Measurements from ENCODE around the gene TNRC6C. TPM values are rescaled to one million over a fixed set of nuclear protein-coding genes. Genes with fewer than 3 reads are reported as not detected.
"Not testable (repeated sequence)": the region's sequence is repeated elsewhere in the genome, so short reads cannot be mapped to it uniquely, and the experiment has no call there.

The TNRC6C gene
- total and polyA plus RNA-seq, 7 donors, result 1.2 to 22.4 (median 11.4) TPM

GRCh38 chr17:78064708-78065107 lies 106.2 kb downstream of the TNRC6C start:
- ATAC-seq, result no peak
- no peak for TF ChIP-seq CTCF (IDR thresholded peaks at IDR 0.05)

GRCh38 chr17:78066976-78067375 lies 108.5 kb downstream of the TNRC6C start:
- 97% methylated on average over 4 of the region's 4 CpGs for WGBS, 3 donors

More at GRCh38 chr17:78064708-78065107, 106.2 kb downstream of the TNRC6C start:
- intact Hi-C loops (cut with DNase I), result no loop called here
- WGBS, 3 donors, result 90 to 97% (median 90%) methylated on average over 4 of the region's 4 CpGs
- Histone ChIP-seq H3K9me3 (no peaks in the 10 kb centered on the region), H3K36me3 (ENCODE audit: insufficient read depth in 1 of 2, low read depth in 1 of 2) (peaks cover 0 to 52% of the 10 kb centered on the region in 2 donors), H3K27ac (no peak overlapping the region), H3K4me3 (no peak overlapping the region), H3K4me1 (peaks cover 30% of the 10 kb centered on the region), H3K27me3 (ENCODE audit: insufficient read depth in 3 of 3, low read length in 2 of 3) (no peaks in the 10 kb centered on the region)
- DNase-seq, result no peak

DNA sequence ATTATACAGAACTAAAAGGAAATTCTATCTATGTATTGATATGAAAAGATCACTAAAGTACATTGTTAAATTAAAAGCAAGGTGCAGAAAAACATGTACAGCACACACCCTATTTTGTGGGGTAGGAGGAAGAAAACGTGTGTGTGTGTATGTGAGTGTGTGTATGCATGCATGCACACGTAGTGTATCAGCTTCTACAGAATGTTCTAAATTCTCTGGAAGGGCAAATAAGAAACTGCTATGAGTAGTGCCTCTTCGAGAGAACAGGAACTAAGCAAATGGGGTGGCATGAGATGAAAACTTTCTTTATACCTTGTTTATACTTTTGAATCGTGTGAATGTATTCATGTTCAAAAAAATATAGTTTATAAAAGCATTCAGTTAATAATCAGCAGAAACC lies 111.2 kb downstream of the TNRC6C start:
- Histone ChIP-seq H3K4me1 (no peaks in the 10 kb centered on the region), H3K36me3 (ENCODE audit: insufficient read depth in 1 of 2, low read depth in 1 of 2) (peaks cover 7 to 100% of the 10 kb centered on the region in 2 donors), H3K4me3 (no peak overlapping the region), H3K9me3 (no peaks in the 10 kb centered on the region), H3K27me3 (ENCODE audit: insufficient read depth in 3 of 3, low read length in 2 of 3) (no peaks in the 10 kb centered on the region), H3K27ac (no peak overlapping the region)
- DNase-seq, result no peak
- TF ChIP-seq CTCF (IDR thresholded peaks at IDR 0.05), result no peak
- WGBS, 3 donors, result 69 to 79% (median 77%) methylated on average over 4 of the region's 4 CpGs
- no peak for ATAC-seq
- intact Hi-C loops (cut with DNase I), result loop anchor here (5.0 kb wide), 2 partner anchors 47 to 52 kb away; no protein-coding TSS in a partner anchor

More at GRCh38 chr17:78066976-78067375, 108.5 kb downstream of the TNRC6C start:
- peaks cover 7 to 75% of the 10 kb centered on the region in 2 donors for H3K36me3 ChIP-seq (ENCODE audit: insufficient read depth in 1 of 2, low read depth in 1 of 2)
- H3K9me3 ChIP-seq; ATAC-seq; H3K4me1 ChIP-seq; H3K27me3 ChIP-seq (ENCODE audit: insufficient read depth in 3 of 3, low read length in 2 of 3); H3K4me3 ChIP-seq; H3K27ac ChIP-seq; DNase-seq; intact Hi-C loops (cut with DNase I): not testable (repeated sequence)

GRCh38 chr17:78072961-78073360 lies 114.5 kb downstream of the TNRC6C start:
- ATAC-seq, result no peak
- H3K27me3 ChIP-seq (ENCODE audit: insufficient read depth in 3 of 3, low read length in 2 of 3), result no peaks in the 10 kb centered on the region
- DNase-seq, result no peak
- TF ChIP-seq CTCF (IDR thresholded peaks at IDR 0.05), result no peak
- H3K4me1 ChIP-seq, result no peaks in the 10 kb centered on the region
- intact Hi-C loops (cut with DNase I), result loop anchor here (5.0 kb wide), 2 partner anchors 51 to 56 kb away; no protein-coding TSS in a partner anchor
- no peaks in the 10 kb centered on the region for H3K9me3 ChIP-seq
- 95 to 98% (median 96%) methylated on average over 3 of the region's 3 CpGs for WGBS, 3 donors
- H3K4me3 ChIP-seq, result no peak overlapping the region
- H3K27ac ChIP-seq, result no peak overlapping the region
- H3K36me3 ChIP-seq (ENCODE audit: insufficient read depth in 1 of 2, low read depth in 1 of 2), result peaks cover 7 to 100% of the 10 kb centered on the region in 2 donors

DNA sequence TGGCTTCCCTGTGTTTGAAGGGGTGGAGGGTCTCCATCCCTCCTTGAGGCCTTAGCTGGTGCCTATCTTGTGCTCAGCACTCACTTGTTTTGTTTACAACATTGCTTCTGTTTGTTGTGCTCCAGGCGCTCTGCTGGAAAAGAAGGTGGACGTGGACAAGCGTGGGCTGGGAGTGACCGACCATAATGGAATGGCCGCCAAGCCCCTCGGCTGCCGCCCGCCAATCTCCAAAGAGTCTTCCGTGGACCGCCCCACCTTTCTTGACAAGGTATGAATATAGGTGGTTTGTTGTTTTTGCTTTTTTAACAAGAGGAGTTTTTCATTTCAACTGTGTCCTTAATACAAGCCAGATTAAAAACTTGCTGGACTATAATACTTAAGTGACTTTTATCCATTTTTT lies 116.5 kb downstream of the TNRC6C start:
- no peak for DNase-seq
- H3K4me1 ChIP-seq, result no peaks in the 10 kb centered on the region
- no peak overlapping the region for H3K27ac ChIP-seq
- no peaks in the 10 kb centered on the region for H3K9me3 ChIP-seq
- 96 to 97% (median 96%) methylated on average over 10 of the region's 10 CpGs for WGBS, 3 donors
- no peaks in the 10 kb centered on the region for H3K27me3 ChIP-seq (ENCODE audit: insufficient read depth in 3 of 3, low read length in 2 of 3)
- no peak for ATAC-seq
- peaks cover 13 to 100% of the 10 kb centered on the region in 2 donors for H3K36me3 ChIP-seq (ENCODE audit: insufficient read depth in 1 of 2, low read depth in 1 of 2)
- no peak for TF ChIP-seq CTCF (IDR thresholded peaks at IDR 0.05)
- H3K4me3 ChIP-seq, result no peak overlapping the region
- intact Hi-C loops (cut with DNase I), result no loop called here

Data from psoas muscle (tissue), 8 donors.